Kasumi-1 (cell line): Measurements from ENCODE around the gene CELF4.

Source experiments
- DNase-seq, 2 experiments: peaks; one replicate each; lab custom pipeline; 2025; lab: John Stamatoyannopoulos, UW

CELF4 gene

DNA sequence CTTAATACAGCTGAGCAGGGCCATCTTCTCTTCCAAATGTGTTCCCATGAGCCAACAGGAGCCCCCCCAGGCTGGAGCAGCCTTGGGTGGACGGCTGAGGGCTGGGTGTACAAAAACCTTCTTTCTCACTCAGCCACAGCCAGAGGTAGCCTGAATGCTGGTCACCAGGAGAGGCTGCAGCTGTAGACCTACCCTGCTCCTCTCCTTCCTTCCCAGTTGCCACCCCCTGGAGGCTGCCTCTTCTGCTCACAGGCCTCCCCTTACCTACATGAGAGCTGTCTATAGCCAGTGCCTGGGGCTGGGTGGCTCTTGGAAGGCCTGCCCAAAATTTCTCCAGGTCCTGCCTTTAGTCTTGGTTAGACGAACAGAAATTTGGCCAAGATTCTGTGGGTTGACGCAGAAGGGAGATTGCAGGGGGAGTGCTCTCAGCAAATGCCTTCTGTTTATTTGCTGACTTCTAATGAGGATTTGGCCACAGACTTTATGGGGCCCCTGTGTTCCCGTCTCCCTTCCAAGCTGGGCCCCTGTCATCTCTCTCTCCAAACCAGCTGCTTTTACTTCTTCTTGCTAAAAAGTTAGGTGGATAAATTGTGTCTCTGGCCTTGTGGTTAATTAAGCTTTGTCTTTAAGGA, 18.3 kb downstream of the CELF4 start:
- no peak for DNase-seq

DNA sequence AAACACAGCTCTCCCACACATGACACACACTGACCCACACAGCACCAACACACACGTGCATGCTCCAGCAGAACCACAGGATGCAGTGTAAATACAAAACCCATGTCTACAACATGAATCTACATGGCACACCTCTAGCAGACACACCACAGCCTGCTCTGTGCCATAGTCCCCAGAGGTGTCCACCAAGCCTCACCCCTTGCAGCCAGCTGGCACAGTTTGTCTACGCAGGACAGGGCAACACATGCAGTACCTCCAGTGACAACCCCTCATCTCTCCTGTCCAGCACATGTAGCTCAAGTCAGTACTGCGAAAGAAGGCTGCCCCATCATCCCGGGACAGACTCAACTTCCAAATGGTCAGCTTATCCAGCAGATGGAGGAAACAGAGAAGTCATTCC, 18.9 kb downstream of the CELF4 start:
- DNase-seq, result no peak

DNA sequence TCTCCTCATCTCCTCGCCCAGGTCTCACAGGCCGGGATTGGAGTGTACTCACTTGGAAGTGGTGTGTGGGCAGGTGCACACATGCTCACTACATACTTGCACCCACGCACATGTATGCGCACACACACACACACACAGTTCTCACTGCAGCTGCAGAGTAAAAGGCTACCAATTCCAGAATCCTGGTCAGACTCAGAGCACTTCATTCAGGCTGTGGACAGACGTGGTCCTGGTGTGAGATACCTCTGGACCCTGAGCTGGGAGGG, 19.4 kb downstream of the CELF4 start:
- no peak for DNase-seq

DNA sequence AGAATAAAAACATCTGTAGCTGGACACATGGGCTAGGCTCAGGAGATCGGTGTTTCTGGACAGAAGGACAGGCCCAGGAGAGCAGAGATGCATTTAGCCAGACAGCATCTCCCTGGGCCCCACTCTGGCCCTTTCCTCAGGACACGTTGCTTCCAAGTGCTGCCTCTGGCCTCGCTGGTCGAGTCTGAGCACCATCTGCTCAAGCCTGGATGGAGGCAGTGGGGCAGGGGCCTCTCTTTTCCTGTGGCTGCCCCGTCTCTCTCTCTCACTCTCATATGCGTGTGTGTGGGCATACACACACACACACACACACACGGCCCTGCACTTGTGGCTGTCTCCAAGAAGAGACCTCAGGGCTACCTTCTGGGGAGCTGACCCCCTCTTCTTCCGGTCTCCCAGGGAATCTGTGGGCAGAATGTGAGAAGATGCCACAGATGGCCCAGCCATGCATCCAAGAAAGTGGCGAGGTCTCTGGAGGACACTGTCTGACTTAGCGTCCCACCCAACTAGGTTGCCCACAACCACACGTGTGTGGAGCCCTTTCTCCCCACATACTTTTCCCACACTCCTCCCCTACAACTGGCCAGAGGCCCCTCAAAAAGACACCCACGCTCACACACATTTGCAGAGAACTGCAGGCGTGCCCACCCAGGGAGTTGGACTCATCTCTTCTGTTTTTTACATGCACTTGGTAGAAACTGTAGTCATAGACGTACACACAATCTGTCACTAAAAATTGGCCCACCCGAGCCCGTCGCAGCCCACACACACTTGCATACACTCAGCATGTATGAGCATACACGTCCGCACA, 19.9 kb downstream of the CELF4 start:
- DNase-seq, result no peak

DNA sequence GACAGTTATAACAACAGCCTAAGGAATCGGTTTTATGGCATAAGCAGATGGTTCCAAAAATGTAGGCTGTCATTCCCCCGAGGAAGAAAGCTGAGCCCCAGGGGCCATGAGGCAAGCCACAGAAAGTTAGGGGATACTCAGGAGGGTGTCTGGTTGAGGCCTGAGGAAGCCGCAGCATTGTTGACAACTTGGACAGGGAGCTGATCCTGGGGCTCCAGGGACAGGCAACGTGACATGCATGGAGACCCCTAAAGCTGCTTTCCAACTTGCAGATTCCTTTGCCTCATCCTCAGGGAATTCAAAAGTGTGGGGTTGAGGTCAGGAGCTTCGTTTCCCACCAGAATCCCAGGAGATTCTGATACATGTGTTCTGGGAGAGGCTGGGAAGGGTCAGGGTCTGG, 20.9 kb downstream of the CELF4 start:
- DNase-seq, result no peak

DNA sequence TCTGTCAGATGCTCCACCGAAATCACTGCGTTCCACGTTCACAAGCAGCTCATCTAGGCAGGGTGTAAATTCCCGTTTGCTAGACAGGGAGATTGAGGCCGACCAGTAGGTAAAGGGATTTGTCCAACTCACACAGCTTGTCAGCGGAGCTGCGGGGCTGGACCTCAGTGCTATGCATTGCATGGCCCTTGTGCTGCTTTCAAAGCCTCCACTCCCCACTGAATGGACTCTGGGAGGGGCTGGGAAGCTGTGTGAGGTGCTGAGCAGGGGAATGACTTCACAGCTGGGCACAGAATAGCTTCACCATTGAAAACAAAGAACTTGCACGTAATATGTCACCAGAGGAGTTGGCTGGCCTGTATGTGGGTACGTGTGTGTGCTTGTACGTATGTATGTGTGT, 21.4 kb downstream of the CELF4 start:
- DNase-seq, result no peak

DNA sequence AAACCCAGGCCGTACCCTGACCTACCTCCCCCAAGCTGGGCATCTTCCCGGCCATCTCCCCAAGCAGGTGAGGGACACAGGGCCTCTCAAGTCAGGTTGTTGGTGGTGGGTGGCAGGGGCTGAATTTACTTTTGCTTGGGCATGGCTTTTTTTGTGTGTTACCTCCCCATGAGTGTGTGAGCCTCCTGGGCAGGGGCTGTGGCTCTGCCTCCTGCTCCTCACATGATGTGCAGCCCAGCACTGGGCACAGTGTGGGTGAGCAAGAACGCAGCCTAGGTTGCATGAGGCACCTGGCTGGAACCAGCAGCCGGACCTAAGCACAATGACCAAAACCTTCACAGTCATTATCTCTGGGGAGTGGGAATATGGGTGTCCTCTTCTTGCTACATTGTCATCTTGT, 22.3 kb downstream of the CELF4 start:
- no peak for DNase-seq

DNA sequence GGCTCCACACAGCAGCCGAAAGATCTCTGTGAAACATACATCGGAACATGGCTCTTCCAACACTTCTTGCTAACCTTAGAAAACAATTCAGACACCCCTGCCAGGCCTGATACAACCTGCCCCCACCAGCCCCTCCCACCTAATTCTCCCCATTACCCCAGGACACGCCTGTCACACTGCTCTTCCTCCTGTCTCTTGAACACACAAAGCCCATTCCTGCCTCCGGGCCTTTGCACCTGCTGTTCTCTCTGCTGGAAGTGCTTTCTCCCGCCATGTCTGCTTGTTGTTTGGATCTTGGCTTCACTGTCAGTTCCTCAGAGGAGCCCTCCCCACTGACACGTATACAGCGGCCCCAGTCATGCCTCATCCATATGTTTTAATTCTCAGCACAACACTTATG, 24.1 kb downstream of the CELF4 start:
- DNase-seq, result no peak

DNA sequence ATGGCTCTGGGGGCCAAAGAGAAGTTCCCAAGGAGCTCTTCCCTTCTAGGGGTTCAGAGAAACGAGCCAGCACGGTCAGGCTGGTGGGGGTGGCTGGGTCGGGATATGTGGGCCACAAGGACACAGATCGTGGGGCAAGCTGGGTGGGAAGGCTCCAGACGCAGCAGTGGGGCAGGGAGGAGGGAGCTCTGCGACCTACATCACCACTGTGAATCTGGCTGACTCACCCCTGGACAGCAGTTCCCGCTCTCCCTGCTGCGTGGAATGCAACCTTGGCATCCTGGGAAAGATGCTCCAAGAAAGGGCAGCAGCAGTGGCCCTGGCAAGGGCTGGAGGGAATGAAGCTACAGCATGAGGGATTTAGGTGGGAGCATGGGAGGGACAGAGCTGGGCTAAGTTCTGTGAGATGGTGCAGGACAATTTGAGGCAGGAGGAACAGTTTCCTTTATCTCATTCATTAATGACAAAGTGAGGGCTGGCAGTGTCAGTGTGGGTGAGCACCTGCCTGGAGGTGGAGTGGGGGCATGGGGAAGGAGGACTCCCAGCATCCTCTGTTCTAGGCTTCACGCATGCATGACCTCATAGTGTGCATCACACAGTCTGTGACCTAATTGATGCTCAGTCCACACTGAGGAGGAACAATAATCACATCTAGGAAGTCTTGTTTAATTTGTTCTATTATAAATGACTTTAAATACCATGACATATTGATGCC, 25.0 kb downstream of the CELF4 start:
- no peak for DNase-seq

DNA sequence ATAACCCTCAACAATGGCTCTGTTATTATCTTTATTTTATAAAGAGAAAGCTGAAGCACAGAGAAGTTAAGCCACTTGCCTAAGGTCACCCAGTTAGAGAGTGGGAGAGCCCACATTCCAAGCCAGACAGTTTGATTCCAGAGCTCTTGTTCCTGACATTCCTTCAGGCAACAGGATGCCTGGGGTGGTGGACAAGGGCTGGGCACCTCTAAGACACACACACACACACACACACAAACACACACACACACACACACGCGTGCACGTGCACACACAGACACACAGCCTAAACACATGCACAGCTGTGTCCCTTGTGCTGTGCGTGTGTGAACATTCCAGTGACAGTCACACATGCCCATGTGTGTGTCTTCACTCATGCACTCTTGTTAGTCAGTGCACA, 26.4 kb downstream of the CELF4 start:
- DNase-seq, result no peak

DNA sequence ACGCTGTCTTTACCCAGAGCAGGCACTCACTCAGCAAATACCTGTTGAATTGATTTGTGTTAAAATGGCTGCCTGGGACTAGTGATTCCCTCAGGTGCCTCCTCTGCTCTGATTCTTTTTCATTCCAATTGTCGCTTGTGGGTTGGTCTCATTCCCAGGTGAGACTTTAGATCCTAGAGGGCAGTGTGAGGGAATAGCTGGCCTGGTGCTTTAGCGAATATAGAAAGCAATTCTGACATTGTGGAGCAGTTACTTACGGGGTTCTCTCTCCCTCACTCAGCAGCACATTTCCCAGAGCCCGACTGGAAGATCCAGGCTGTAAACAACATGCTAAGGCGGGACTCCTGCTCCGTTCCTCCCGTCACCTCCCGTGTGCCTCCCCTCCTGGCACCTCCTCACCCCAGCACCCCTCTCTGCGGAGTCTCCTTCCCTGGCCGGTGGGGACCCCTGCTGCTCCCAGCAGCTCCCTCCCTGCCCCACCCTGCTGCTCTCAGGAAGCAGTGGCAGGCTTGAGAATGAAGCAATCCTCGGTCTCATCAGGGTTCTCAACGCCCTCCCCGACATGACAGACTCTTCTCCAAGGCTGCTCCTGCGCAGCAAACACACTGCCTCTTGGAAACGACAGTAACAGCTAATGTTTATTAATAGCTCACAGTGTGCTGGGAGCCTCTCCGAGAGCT, 26.9 kb downstream of the CELF4 start:
- DNase-seq, result no peak

DNA sequence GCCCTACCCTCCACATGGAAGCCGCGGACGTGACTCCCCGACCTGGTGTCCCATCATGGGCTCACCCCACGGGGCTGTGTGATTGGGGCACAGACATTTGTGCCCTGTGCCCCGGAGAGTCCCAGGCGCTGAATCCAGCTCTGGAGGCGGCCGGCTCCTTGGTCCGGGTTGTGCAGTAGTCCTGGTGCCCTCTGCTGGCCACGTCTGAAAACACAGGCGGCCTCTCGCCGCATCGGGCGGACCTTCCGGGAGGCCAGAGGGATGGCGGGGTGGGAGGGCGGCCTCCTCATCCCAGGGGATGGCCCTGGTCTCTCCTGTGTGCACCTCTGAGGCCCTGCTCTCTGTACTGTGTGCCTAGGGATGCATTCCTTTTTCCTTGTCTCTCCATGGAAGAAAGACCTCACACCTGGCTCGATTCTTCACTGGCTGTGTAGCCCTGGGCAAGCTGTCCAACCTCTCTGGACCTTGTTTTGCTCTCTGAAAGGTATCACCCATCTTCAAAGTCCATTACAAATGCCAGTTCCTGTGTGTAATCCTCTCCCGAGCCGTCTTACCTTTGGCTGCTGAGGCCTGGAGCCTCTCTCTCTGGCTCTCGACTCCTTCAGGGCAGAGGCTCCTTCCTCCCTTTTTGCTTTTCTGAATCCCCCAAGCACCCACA, 27.6 kb downstream of the CELF4 start:
- peak; percentile 44 to 49 for DNase-seq

DNA sequence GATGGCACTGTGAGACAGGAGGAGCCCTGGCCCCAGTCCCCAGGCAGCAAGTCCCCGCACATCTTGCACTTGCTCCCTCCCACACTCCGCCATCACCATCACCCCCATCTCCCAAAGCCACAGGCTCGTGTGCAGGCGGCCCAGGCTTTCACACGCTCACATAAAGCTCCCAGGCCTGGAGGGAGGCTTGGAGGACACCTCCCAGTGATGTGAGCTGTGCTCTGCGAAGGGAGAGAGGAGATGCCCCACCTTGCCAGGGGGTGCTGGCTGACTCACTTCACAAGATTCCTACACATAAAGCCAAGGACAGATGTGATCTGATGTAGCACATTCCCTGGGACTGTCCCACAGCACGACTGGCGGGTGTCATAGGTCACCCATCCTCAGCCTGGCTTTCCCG, 28.9 kb downstream of the CELF4 start:
- DNase-seq, result no peak

DNA sequence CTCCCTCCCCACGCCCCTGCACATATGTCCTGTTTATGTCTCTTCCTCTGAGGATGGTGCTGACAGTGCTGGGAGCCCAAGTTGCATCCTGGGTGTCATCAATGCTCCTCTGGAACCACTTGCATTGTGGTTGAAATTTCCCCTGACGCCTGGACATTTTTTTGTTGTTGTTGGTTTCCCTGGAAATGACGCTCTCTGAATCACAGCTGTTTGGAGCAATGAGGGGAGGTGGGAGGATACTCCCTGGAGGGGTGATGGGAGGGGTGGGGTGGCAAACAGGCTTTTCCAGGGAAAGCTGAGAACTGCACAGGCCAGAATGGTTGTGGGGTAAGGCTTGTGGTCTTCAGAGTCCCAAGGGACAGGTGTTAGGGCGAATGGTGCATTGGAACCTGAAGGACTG, 29.6 kb downstream of the CELF4 start:
- no peak for DNase-seq

DNA sequence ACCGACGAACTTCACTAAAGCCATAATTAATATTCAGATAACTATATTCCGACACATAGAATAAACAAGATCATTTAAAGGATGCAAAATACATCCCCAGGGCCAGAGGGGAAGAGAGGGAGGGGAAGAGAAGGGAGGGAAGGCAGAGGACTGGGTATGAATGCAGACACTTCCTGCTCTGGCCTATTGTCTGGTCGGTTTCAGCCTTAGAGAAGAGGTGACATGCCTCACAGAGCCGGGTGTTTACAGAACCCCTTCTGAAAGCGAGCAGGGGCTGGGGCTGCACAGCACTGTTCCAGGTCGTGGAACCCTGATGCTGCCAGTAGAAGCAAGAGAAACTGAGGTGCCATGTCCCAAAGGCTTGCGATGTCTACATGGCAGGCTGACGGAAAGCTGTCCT, 31.0 kb downstream of the CELF4 start:
- no peak for DNase-seq

DNA sequence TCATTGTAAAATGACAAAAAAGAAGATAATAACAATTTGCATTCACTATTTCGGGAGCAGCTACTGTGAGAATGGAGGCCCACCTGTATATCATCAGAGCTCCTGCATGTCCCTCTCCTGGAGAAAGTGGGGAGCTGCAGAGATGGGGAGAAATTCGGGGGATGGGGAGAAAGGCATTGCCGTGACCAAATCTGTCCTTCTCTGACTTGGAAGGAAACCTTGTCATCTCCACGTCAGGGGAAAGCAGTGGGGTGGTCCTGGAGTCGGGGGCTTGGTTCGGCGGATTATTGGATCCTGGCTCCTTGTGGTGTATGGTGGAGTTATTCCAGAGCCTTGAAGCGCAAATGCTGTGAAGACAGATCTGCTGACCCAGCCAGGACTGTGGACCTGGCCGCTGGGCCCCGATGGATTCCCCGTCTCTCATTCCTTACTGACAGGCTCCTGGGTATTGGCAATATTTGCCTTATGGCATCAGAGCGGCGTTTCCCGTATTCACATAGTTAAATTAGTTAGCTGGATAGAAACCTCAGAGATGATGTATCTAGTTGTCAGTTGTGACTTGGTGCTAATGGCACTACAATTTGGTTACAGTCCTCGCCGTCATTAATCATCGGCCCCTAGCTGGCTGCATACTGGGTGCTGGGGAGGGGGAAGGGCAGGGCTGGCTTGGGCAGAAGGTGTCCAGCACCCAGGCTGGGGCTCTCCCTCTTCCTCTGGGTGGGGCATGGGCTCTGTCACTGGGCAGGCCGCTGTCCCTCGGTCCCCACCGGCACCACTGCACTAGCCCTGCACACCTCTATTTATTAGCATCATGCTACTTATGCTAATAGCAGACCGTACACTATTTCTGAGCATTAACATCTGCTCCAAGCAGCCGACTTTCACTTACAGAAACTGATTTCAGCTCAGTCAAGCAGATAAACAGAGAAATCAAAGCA, 31.7 kb downstream of the CELF4 start:
- no peak for DNase-seq

DNA sequence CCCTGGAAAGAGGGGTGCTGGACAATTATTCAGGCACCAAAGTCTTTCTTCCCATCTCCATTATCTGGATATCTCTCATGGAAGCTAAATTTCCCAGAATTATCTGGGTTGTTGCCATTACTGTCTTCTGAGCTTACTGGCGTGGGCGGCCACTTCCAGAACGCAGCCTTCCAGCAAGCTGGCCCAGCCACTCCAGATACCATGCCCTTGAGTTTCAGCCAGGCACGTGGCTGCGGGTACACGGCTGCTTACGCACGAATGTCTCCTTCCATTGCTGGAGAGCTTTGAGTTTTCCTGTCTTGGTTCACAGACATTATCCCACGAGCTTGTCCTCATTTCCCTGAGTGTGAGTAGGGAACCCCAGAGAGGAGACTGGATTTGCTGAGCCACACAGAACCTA, 32.7 kb downstream of the CELF4 start:
- no peak for DNase-seq

DNA sequence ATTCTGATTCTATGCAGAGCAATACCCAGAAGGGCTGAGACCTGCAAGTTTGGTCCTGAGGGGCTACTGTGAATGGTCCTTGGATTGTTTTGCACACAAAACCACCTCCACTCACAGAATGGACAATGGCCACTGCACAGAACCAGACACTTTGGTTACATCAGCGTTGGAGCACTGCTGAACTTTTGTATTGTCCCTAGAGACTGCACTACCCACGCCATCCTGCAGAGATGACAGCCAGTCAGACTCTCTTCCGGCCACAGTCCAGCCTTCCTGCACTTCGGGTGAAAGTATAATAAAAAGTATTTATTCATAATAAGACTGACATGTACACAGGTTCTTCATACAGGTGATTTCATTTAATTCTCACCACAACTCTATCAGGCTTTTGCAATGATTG, 35.7 kb downstream of the CELF4 start:
- no peak for DNase-seq

DNA sequence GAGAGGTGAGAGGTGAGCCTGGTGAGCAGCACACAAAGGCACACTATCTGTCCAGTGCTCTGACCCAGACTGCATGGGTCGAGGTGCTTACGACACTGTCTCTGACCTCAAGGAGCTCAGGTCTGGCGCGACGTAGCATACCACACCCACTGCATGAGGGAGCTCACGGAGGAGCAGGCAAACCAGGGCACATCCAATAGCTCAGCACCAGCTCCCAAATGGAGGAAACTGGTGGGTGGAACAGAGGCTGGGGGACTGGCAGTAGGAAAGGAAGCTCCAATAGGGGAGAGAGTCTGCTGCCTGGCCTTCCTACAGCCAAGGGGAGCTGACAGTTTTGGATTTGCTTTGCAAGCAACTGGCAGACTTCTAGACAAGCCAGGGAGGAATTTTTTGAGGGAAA, 36.3 kb downstream of the CELF4 start:
- no peak for DNase-seq

DNA sequence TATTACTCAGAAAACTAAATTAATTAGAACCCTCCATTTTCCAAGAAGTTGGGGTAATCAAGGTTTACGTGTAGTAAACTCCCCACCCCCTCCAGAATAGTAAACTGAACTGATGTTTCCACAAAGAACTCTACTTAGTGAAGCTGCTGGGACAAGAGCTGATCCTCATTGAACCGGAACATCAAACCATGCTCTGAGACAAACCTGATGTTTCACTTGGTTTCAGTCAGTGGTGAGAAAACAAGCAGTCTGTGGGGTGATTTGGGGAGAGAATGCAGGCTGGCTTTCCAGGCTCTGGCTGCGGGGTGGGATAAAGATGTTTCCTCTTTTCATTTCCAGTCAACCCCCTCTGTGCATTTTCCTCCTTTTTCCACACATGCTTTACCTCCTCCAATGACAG, 38.2 kb downstream of the CELF4 start:
- DNase-seq, result no peak

DNA sequence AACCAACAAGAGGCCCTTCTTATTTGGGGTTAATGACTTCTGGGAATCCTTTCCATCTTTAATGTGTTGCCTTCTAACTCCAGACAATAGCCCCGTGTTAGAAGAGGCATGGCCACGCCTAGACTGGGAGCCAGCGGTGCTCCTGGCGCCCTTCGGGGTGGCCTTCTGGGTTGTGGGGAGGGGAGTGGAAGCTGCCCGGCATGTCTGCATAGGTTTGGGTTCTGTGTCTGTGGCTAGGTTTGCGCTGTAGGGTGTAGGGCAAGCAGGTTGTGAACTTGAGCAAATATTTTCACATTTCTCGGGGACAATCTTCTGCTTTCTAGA, 40.4 kb downstream of the CELF4 start:
- DNase-seq, result no peak
